HepG2 (cell line): ENCODE measurements around the gene SLC23A2.

Source experiments
- CTCF ChIP-seq: sonication (generic); formaldehyde crosslinking; IDR thresholded peaks from 2 replicates; pipeline ENCODE4 v1.5.0; 2020; ENCODE audit warnings: mild to moderate bottlenecking, missing genetic modification reagents, moderate library complexity
- ETV5 ChIP-seq: IDR thresholded peaks from 2 replicates; pipeline ENCODE4 v1.6.1; 2018; ENCODE audit warnings: missing biosample characterization, missing genetic modification reagents, inconsistent platforms, borderline replicate concordance
- HMGXB3 ChIP-seq: sonication (generic); formaldehyde crosslinking; IDR thresholded peaks from 2 replicates; pipeline ENCODE4 v1.4.0; 2020; ENCODE audit warnings: missing genetic modification reagents, borderline replicate concordance
- MAX ChIP-seq: IDR thresholded peaks from 2 replicates; pipeline ENCODE4 v1.6.1; 2012; ENCODE audit warnings: inconsistent platforms
- PRMT3 ChIP-seq: sonication (generic); formaldehyde crosslinking; IDR thresholded peaks from 2 replicates; pipeline ENCODE4 v1.8.1; 2022; ENCODE audit warnings: low read depth, mild to moderate bottlenecking, moderate library complexity, missing genetic modification reagents, borderline replicate concordance
- TFAP4 ChIP-seq: sonication (generic); IDR thresholded peaks from 2 replicates; pipeline ENCODE4 v1.6.1; 2016; ENCODE audit warnings: low read depth, borderline replicate concordance
- ZNF234 ChIP-seq: sonication (generic); formaldehyde crosslinking; conservative IDR thresholded peaks from 2 replicates; pipeline ENCODE4 v1.5.1; 2020; ENCODE audit warnings: mild to moderate bottlenecking, missing genetic modification reagents
- ZNF274 ChIP-seq: sonication (generic); formaldehyde crosslinking; IDR thresholded peaks from 2 replicates; pipeline ENCODE4 v1.5.1; 2020; ENCODE audit warnings: mild to moderate bottlenecking, missing genetic modification reagents

GRCh38 chr20:4864311-4864752, 137.0 kb downstream of the SLC23A2 start:
- no peak for TF ChIP-seq PRMT3 (CRISPR knock-in tag)
- TF ChIP-seq HMGXB3, result no peak
- TF ChIP-seq ZNF274 (CRISPR knock-in tag), result no peak
- TF ChIP-seq CTCF (CRISPR knock-in tag), result no peak
- no peak for TF ChIP-seq TFAP4
- no peak for TF ChIP-seq ZNF234 (CRISPR knock-in tag)
- no peak for TF ChIP-seq ETV5
- no peak for TF ChIP-seq MAX
